Measurements from ENCODE around the gene RERE.

The RERE gene

GRCh38 chr1:8419172-8419571, 398.3 kb downstream of the RERE start:
- no peak overlapping the region for H3K4me3 ChIP-seq (replicated peaks; ENCODE audit: low read depth, low read length)
- peak; percentile 43 for DNase-seq (ENCODE audit: low read depth)
- TF ChIP-seq CTCF (IDR thresholded peaks at IDR 0.05; ENCODE audit: low read length, missing control alignments), result no peak

- no peak for DNase-seq (ENCODE audit: low read depth)
- H3K4me3 ChIP-seq (replicated peaks; ENCODE audit: low read depth, low read length), result no peak overlapping the region
- TF ChIP-seq CTCF (IDR thresholded peaks at IDR 0.05; ENCODE audit: low read length, missing control alignments), result no peak
Observed at GRCh38 chr1:8418301-8418700, 399.1 kb downstream of the RERE start.

GRCh38 chr1:8417625-8418024, 399.8 kb downstream of the RERE start:
- no peak for TF ChIP-seq CTCF (IDR thresholded peaks at IDR 0.05; ENCODE audit: low read length, missing control alignments)
- DNase-seq (ENCODE audit: low read depth), result no peak
- H3K4me3 ChIP-seq (replicated peaks; ENCODE audit: low read depth, low read length), result no peak overlapping the region

GRCh38 chr1:8416881-8417280, 400.6 kb downstream of the RERE start:
- H3K4me3 ChIP-seq (replicated peaks; ENCODE audit: low read depth, low read length), result no peak overlapping the region
- no peak for DNase-seq (ENCODE audit: low read depth)
- TF ChIP-seq CTCF (IDR thresholded peaks at IDR 0.05; ENCODE audit: low read length, missing control alignments), result no peak

- peak; percentile 51 for DNase-seq (ENCODE audit: low read depth)
- H3K4me3 ChIP-seq (replicated peaks; ENCODE audit: low read depth, low read length), result no peak overlapping the region
- no peak for TF ChIP-seq CTCF (IDR thresholded peaks at IDR 0.05; ENCODE audit: low read length, missing control alignments)
Observed at GRCh38 chr1:8415526-8416278, 401.7 kb downstream of the RERE start.

- DNase-seq (ENCODE audit: low read depth), result peak; percentile 93
- H3K4me3 ChIP-seq (replicated peaks; ENCODE audit: low read depth, low read length), result no peak overlapping the region
- peak; percentile 28 for TF ChIP-seq CTCF (IDR thresholded peaks at IDR 0.05; ENCODE audit: low read length, missing control alignments)
Observed at GRCh38 chr1:8412183-8412831, 405.1 kb downstream of the RERE start.
